HG03097 (cell line): Measurements from ENCODE around the gene PERM1.
"Not testable (repeated sequence)": the region's sequence is repeated elsewhere in the genome, so short reads cannot be mapped to it uniquely, and the experiment has no call there.

Experiments
- ATAC-seq: cut with Tn5 transposase; IDR thresholded peaks from one replicate; pipeline ENCODE4 v1.9.1; 2021; ENCODE audit not compliant: unreplicated experiment, low FRiP score

The PERM1 gene

GRCh38 chr1:952201-952600 is 29.7 kb downstream of the PERM1 start:
- no peak for ATAC-seq

- no peak for ATAC-seq
These were observed 30.5 kb downstream of the PERM1 start for GRCh38 chr1:951364-951763.

- ATAC-seq, result no peak
These were observed 31.0 kb downstream of the PERM1 start for GRCh38 chr1:950881-951280.

- no peak for ATAC-seq
These were observed 31.6 kb downstream of the PERM1 start for GRCh38 chr1:950268-950667.

- ATAC-seq, result no peak
These were observed 33.9 kb downstream of the PERM1 start for GRCh38 chr1:947958-948357.

GRCh38 chr1:946811-947210 is 35.1 kb downstream of the PERM1 start:
- not testable (repeated sequence) for ATAC-seq

GRCh38 chr1:945688-946556 is 36.0 kb downstream of the PERM1 start:
- no peak for ATAC-seq

- no peak for ATAC-seq
These were observed 37.3 kb downstream of the PERM1 start for GRCh38 chr1:944341-945325.

GRCh38 chr1:943545-944340 is 38.1 kb downstream of the PERM1 start:
- no peak for ATAC-seq

GRCh38 chr1:942864-943533 is 38.9 kb downstream of the PERM1 start:
- ATAC-seq, result no peak

- ATAC-seq, result no peak
These were observed 39.5 kb downstream of the PERM1 start for GRCh38 chr1:942411-942821.

- ATAC-seq, result no peak
These were observed 40.1 kb downstream of the PERM1 start for GRCh38 chr1:941588-942383.

- no peak for ATAC-seq
These were observed 40.8 kb downstream of the PERM1 start for GRCh38 chr1:941015-941587.

- ATAC-seq, result no peak
These were observed 41.5 kb downstream of the PERM1 start for GRCh38 chr1:940107-941014.

GRCh38 chr1:939511-940106 is 42.3 kb downstream of the PERM1 start:
- no peak for ATAC-seq

GRCh38 chr1:938711-939489 is 43.0 kb downstream of the PERM1 start:
- ATAC-seq, result no peak
